Ectodermal cell (in vitro differentiated cells): ENCODE data around the gene SNX18.

Experiments
- H3K27ac ChIP-seq: 2 replicates; pipeline ENCODE4 v1.7.0; 2013; ENCODE audit warnings: mild to moderate bottlenecking, low read depth, low read length; ENCODE audit not compliant: insufficient read depth, poor library complexity, severe bottlenecking
- H3K27me3 ChIP-seq: 2 replicates; pipeline ENCODE4 v1.7.0; 2013; ENCODE audit warnings: mild to moderate bottlenecking, low read length; ENCODE audit not compliant: insufficient read depth, control insufficient read depth, poor library complexity, severe bottlenecking
- H3K36me3 ChIP-seq: one replicate; pipeline ENCODE4 v1.7.0; 2013; ENCODE audit warnings: low read length; ENCODE audit not compliant: control insufficient read depth, insufficient read depth
- H3K4me1 ChIP-seq: one replicate; pipeline ENCODE4 v1.7.0; 2013; ENCODE audit warnings: low read length; ENCODE audit not compliant: control insufficient read depth, insufficient read depth
- H3K4me3 ChIP-seq: 2 replicates; pipeline ENCODE4 v1.7.0; 2013; ENCODE audit warnings: low read depth, low read length, control low read depth; ENCODE audit not compliant: insufficient read depth
- H3K9me3 ChIP-seq: 2 replicates; pipeline ENCODE4 v1.7.0; 2013; ENCODE audit warnings: mild to moderate bottlenecking, low read length, moderate library complexity; ENCODE audit not compliant: control insufficient read depth

Gene SNX18

DNA sequence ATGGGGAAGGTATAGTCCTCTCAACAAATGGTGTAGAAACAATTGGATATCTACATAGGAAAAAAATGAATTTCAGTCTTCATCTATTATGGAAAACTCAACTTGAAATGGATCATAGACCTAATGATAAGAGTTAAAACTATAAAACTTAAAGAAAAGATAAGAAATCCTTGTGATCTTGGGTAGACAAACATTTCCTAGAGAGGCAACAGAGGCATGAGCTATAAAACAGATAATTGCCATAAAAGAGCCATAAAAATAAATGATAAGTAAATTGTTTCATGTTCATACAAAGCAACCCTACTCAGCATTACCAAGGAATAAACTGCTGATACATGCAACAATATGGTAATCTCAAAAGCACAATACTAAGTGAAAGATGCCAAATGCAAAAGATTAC lies 76.2 kb downstream of the SNX18 start:
- Histone ChIP-seq H3K27ac (no peak overlapping the region), H3K36me3 (no peaks in the 10 kb centered on the region), H3K9me3 (no peaks in the 10 kb centered on the region), H3K27me3 (no peaks in the 10 kb centered on the region), H3K4me1 (no peaks in the 10 kb centered on the region), H3K4me3 (no peak overlapping the region)

DNA sequence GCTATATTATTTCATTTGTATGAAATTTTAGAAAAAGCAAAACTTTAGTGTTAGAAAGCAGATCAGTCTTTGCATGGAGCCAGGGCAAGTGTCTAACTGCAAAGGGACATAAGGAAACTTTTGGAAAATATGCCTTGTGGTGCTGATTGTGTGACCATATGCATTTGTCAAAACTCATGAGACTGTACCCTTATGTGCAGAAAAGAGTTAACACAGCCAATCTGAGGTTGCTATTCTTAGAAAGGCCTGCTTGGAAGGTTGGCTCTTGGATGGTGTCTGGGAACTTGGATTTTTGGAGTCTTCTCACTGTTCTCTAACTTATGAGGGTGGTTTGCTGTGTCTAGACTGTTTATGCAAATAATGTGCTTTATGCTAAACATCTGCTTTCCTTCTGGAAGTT lies 76.6 kb downstream of the SNX18 start:
- Histone ChIP-seq H3K4me3 (no peak overlapping the region), H3K4me1 (no peaks in the 10 kb centered on the region), H3K9me3 (no peaks in the 10 kb centered on the region), H3K36me3 (no peaks in the 10 kb centered on the region), H3K27ac (no peak overlapping the region), H3K27me3 (no peaks in the 10 kb centered on the region)

DNA sequence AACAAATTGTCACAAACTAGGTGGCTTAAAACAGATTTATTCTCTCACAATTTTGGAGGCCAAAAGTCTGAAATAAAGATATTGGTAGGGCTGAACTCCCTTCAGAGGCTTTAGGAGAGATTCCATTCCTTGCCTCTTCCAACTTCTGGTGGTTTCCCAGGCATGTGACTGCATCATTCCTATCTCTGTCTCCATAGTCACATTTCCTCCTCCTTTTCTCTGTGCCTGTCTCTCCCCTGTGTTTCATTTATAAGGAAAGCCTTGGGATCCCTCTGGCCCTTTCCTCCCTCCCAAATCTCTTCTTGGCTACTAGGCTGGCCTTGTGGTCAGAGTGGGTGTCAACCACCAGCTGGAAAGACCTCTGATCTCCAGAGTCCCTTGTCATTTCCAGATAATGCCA lies 78.2 kb downstream of the SNX18 start:
- H3K4me3 ChIP-seq, result no peak overlapping the region
- H3K27me3 ChIP-seq, result no peaks in the 10 kb centered on the region
- H3K27ac ChIP-seq, result no peak overlapping the region
- no peaks in the 10 kb centered on the region for H3K4me1 ChIP-seq
- H3K9me3 ChIP-seq, result no peaks in the 10 kb centered on the region
- no peaks in the 10 kb centered on the region for H3K36me3 ChIP-seq
